ENCODE results near the gene MBNL2. TPM values are rescaled to one million over a fixed set of nuclear protein-coding genes. Genes with fewer than 3 reads are reported as not detected.

Gene MBNL2
- total RNA-seq, 1 experiment from 2014 or later = 17.8 TPM

GRCh38 chr13:97438856-97439595, 216.9 kb downstream of the MBNL2 start:
- Histone ChIP-seq H3K36me3 (ENCODE audit: low read depth, low read length) (no peaks in the 10 kb centered on the region), H3F3A (ENCODE audit: low read length, unreplicated experiment) (no peaks in the 10 kb centered on the region), H3K4me2 (ENCODE audit: low read length) (no peak overlapping the region), H3K9ac (ENCODE audit: low read length) (no peak overlapping the region), H3K27me3 (ENCODE audit: low read length) (no peaks in the 10 kb centered on the region), H3K9me2 (replicated peaks; ENCODE audit: low read length) (no peaks in the 10 kb centered on the region), H4K20me1 (ENCODE audit: low read length) (no peaks in the 10 kb centered on the region), H3K27ac (ENCODE audit: low read length) (no peak overlapping the region), H3K4me3 (ENCODE audit: low read length) (no peak overlapping the region), H2AFZ (ENCODE audit: low read length) (no peak overlapping the region), H3K4me1 (ENCODE audit: insufficient read depth, low read length) (peaks cover 9% of the 10 kb centered on the region), H3K9me3 (ENCODE audit: low read length) (no peaks in the 10 kb centered on the region), H3K79me2 (ENCODE audit: low read length) (peaks cover 33% of the 10 kb centered on the region)
- ATAC-seq (no peak), DNase-seq (no peak)
- no peak for TF ChIP-seq EZH2 (IDR thresholded peaks at IDR 0.05; ENCODE audit: low read length, unreplicated experiment)
- no peak for TF ChIP-seq EZH2phosphoT487 (IDR thresholded peaks at IDR 0.05; ENCODE audit: borderline replicate concordance, low read length)
- no peak for TF ChIP-seq CTCF (conservative IDR thresholded peaks at IDR 0.05; ENCODE audit: low read depth, low read length)
- no TSS peak for BruUV-seq (replicated peaks)
- ChIA-PET CTCF (no interaction called here), POLR2A (ENCODE audit: unreplicated experiment) (no interaction called here)
- intact Hi-C loops (cut with micrococcal nuclease) = loop anchor here (10.0 kb wide), 1 partner anchor 1646 kb away; no protein-coding TSS in a partner anchor

- TF ChIP-seq EZH2 (IDR thresholded peaks at IDR 0.05; ENCODE audit: low read length, unreplicated experiment) = no peak
- Histone ChIP-seq H3K4me1 (ENCODE audit: insufficient read depth, low read length) (peaks cover 7% of the 10 kb centered on the region), H3K79me2 (ENCODE audit: low read length) (peaks cover 21% of the 10 kb centered on the region), H3K36me3 (ENCODE audit: low read depth, low read length) (no peaks in the 10 kb centered on the region), H3K4me2 (ENCODE audit: low read length) (no peak overlapping the region), H3K4me3 (ENCODE audit: low read length) (no peak overlapping the region), H3K9ac (ENCODE audit: low read length) (no peak overlapping the region), H2AFZ (ENCODE audit: low read length) (no peak overlapping the region), H3K9me2 (replicated peaks; ENCODE audit: low read length) (no peaks in the 10 kb centered on the region), H3K27me3 (ENCODE audit: low read length) (no peaks in the 10 kb centered on the region), H4K20me1 (ENCODE audit: low read length) (no peaks in the 10 kb centered on the region), H3K9me3 (ENCODE audit: low read length) (no peaks in the 10 kb centered on the region), H3K27ac (ENCODE audit: low read length) (no peak overlapping the region), H3F3A (ENCODE audit: low read length, unreplicated experiment) (no peaks in the 10 kb centered on the region)
- CTCF ChIA-PET = no interaction called here
- no TSS peak for BruUV-seq (replicated peaks)
- ATAC-seq (no peak), DNase-seq (no peak)
- POLR2A ChIA-PET (ENCODE audit: unreplicated experiment) = interaction anchor here (0.6 kb wide), 1 partner anchor 1577 kb away, joined by 4 read pairs; no protein-coding TSS in a partner anchor
- intact Hi-C loops (cut with micrococcal nuclease) = no loop called here
Measured at GRCh38 chr13:97440598-97441170, 218.6 kb downstream of the MBNL2 start.

- H3K9me2 ChIP-seq (replicated peaks; ENCODE audit: low read length) = no peaks in the 10 kb centered on the region
- H3K27me3 ChIP-seq (ENCODE audit: low read length) = no peaks in the 10 kb centered on the region
- POLR2A ChIA-PET (ENCODE audit: unreplicated experiment) = no interaction called here
- H3K27ac ChIP-seq (ENCODE audit: low read length) = no peak overlapping the region
- no peaks in the 10 kb centered on the region for H3K4me1 ChIP-seq (ENCODE audit: insufficient read depth, low read length)
- no peaks in the 10 kb centered on the region for H3K36me3 ChIP-seq (ENCODE audit: low read depth, low read length)
- DNase-seq = no peak
- CTCF ChIA-PET = no interaction called here
- no peak overlapping the region for H2AFZ ChIP-seq (ENCODE audit: low read length)
- ATAC-seq = no peak
- H3K79me2 ChIP-seq (ENCODE audit: low read length) = peaks cover 14% of the 10 kb centered on the region
- no TSS peak for BruUV-seq (replicated peaks)
- no peak for TF ChIP-seq EZH2phosphoT487 (IDR thresholded peaks at IDR 0.05; ENCODE audit: borderline replicate concordance, low read length)
- TF ChIP-seq CTCF (conservative IDR thresholded peaks at IDR 0.05; ENCODE audit: low read depth, low read length) = no peak
- TF ChIP-seq EZH2 (IDR thresholded peaks at IDR 0.05; ENCODE audit: low read length, unreplicated experiment) = no peak
- H3F3A ChIP-seq (ENCODE audit: low read length, unreplicated experiment) = no peaks in the 10 kb centered on the region
- no peaks in the 10 kb centered on the region for H4K20me1 ChIP-seq (ENCODE audit: low read length)
- H3K9me3 ChIP-seq (ENCODE audit: low read length) = no peaks in the 10 kb centered on the region
- intact Hi-C loops (cut with micrococcal nuclease) = no loop called here
- no peak overlapping the region for H3K4me3 ChIP-seq (ENCODE audit: low read length)
- no peak overlapping the region for H3K9ac ChIP-seq (ENCODE audit: low read length)
- H3K4me2 ChIP-seq (ENCODE audit: low read length) = no peak overlapping the region
Measured at GRCh38 chr13:97441368-97441767, 219.2 kb downstream of the MBNL2 start.

Other genes starting within 250 kb of the MBNL2 start
- gene OXGR1, start 227.9 kb upstream of the MBNL2 start, total RNA-seq (2014; rRNA removed) = not detected in 2 replicates
- 15.2 and 20.3 TPM in 2 replicates for gene RAP2A, start 211.8 kb downstream of the MBNL2 start, total RNA-seq (2014; rRNA removed)

Measured in PC-3 (cell line).